ENCODE measurements around the gene SLC39A9.
"Not testable (repeated sequence)": the region's sequence is repeated elsewhere in the genome, so short reads cannot be mapped to it uniquely, and the experiment has no call there.

Gene SLC39A9

DNA sequence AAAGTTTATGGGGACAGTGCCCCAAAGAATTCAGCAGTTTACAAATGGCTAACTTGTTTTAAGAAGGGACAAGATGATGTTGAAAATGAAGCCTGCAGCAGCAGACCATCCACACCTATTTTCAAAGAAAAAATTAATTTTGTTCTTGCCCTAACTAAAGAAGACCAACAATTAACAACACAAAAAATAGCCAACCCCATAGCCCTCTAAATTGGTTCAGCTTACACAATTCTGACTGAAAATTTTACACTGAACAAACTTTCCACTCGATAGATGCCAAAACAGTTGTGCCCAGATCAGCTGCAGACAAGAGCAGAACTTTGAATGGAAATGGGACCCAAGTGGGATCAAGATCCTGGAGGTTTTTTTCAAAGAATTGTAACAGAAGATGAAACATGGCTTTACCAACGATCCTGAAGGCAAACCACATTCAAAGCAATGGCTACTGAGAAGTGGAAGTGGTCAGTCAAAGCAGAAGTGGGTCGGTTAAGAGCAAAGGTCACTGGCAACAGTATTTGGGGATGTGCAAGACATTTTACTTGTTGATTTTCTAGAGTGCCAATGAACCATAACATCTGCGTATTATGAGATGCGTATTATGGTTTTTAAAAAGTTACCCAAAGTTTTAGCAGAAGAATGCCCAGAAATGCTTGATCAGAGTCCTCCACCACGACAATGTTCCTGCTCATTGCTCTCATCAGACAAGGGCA, 30.0 kb downstream of the SLC39A9 start:
- no peak for DNase-seq

DNA sequence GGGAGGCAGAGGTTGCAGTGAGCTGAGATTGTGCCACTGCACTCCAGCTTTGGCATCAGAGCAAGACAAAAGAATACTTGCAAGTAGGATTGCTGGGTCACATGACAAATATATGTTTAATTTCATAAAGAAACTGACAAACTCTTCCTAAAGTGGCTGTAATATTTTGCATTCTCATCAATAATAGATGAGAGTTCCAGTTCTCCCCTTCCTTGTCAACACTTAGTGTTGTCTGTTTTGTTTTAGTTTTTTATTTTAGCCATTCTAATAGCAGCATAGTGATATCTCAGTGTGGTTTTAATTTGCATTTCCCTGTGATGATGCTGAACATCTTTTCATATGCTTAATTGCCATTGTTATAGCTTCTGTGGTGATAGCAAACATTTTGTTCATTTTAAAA, 31.2 kb downstream of the SLC39A9 start:
- DNase-seq = no peak

DNA sequence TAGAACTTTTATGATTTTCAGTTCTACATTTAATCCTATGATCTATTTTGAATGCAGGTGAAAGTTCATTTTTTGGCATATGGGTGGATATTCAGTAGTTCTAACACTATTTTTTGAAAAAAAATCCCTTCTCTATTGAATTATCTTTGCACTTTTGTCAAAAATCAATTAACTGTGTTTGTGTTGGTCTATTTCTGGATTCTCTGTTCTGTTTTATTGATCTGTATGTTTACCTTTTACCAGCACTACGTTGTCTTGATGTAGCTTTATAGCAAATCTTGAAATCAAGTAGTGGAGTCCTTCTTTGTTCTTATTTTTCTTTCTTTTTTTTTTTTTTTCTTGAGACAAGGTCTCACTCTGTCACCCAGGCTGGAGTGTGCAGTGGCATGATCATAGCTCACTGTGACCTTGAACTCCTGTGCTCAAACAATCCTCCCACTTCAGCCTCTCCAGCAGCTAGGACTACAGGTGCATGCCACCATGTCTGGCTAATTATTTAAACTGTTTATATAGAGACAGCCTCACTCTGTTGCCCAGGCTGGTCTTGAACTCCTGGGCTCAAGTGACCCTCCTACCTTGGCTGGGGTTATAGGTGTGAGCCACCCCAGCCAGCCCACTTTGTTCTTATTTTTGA, 31.9 kb downstream of the SLC39A9 start:
- DNase-seq = no peak

DNA sequence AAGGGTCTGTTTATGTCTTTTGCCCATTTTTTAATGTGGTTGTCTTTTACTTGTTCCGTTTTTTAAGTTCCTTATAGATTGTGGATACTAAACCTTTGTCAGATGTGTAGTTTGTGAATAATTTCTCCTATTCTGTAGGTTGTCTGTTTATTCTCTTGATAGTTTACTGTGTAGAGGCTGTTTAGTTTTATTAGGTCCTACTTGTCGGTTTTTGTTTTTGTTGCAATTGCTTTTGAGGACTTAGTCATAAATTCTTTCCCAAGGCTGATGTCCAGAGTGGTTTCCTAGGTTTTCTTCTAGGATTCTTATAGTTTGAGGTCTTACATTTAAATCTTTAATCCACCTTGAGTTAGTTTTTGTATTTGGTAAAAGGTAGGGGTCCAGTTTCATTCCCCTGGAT, 33.9 kb downstream of the SLC39A9 start:
- no peak for DNase-seq

DNA sequence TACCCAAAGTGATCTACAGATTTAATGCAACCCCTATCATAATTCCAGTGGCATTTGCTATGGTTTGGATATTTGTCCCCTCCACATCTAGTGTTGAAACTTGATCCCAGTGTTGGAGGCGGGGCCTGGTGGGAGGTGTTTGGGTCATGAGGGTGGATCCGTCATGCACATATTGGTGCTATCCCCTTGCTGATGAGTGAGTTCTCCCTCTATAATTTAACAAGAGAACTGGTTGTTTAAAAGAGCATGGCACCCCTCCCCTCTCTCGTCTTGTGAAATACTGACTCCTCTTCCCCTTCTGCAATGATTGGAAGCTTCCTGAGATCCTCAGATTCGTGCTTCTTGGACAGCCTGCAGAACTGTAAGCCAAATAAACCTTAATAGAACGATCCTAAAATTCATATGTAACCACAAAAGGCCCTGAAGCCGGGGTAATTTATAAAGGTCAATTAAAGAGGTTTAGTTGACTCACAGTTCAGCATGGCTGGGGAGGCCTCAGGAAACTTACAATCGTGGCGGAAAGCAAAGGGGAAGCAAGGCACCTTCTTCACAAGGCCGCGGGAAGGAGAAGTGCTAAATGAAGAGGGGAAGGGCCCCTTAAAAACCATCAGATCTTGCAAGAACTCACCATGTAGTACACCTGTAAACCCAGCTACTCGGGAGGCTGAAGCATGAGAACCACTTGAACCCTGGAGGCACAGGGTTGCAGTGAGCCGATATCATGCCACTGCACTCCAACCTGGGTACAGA, 41.2 kb downstream of the SLC39A9 start:
- no peak for DNase-seq

- no peak for DNase-seq
These were observed 43.5 kb downstream of the SLC39A9 start for GRCh38 chr14:69441948-69442347.

GRCh38 chr14:69443296-69443805, 44.9 kb downstream of the SLC39A9 start:
- no peak for DNase-seq

GRCh38 chr14:69449216-69449615, 50.7 kb downstream of the SLC39A9 start:
- DNase-seq = no peak

- DNase-seq = no peak
These were observed 53.4 kb downstream of the SLC39A9 start for GRCh38 chr14:69451941-69452340.

GRCh38 chr14:69458350-69458749, 59.9 kb downstream of the SLC39A9 start:
- DNase-seq = no peak

GRCh38 chr14:69459122-69459521, 60.6 kb downstream of the SLC39A9 start:
- no peak for DNase-seq

DNA sequence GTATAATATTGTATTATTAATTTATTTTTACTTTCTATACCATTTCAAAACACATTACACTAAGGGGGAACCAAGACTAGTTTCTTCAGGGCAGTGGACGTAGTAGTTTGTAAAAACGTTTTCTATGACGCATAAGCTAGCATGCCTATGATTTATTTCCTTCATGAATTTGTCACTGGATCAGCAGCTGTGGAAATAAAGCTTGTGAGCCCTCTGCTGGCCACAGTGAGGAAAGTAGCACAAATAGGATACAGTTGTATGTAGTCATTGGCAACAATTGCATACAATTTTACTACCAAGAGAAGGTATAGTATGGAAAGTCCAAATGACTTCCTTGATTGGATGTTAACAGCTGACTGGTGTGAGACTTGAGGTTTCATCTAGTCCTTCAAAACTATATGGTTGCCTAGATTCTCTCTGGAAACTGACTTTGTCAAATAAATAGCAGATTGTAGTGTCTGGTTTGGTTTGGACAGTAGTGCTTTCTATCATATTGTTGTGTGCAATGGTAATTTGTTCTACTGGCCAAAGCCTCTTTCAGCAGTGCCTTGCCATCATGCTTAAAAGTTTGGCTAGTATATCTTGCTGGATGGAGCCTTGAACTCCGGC, 61.7 kb downstream of the SLC39A9 start:
- peak; percentile 67 to 90 (median 77) for DNase-seq

DNA sequence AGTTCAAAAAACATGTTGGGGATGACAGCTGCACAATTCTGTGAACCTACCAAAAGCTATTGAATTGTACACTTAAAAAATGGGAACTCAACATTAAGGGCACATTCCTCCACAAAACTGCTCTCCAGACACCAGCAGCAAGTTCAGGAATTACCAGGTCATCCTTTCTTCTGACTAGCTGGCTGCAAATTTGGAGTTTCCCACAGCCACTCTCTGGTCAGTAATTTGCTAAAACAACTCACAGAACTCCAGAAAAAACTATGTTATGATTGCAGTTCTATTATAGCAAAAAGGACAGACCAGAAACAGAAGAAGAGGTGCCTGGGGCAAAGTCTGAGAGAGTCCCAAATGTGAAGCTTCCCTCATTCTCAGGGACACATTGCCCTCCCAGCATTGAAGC, 65.9 kb downstream of the SLC39A9 start:
- DNase-seq = no peak

GRCh38 chr14:69464829-69465228, 66.3 kb downstream of the SLC39A9 start:
- DNase-seq = no peak

DNA sequence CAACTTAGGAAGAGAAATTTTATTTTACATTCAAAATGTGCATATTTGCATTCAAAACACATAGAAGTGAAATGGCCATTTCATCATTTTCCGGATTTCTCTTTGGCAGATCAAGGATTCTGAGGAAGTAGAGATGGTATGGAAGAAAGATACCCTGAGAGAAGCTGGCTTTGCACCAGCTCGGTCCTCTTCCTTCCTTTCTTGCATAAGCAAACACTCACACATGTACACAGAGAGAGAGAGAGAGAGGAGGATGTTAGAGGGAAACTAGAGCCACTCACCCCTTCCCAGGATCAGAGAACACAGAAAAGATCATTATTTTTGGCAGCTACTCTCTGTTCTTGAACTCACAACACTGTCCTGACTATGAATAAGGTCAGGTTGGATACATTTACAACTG, 70.5 kb downstream of the SLC39A9 start:
- no peak for DNase-seq

DNA sequence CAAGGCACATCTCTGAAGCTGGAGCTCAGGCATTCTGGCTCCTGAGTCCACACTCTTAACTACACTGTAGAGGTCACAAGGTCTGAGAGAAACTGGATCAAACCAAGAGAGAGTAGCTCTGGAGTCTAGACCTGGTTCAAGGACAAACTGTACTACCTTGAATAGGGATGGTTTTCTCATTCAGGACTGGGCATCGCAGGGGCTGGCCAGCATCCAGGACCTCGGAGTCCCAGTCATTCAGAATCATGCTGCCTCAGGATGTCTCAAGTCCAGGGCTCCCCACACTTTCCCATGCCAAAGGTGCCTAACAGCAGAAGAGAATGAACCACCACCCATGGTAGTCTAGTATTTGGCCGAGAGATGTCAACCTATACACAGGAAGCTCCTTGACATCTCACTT, 72.9 kb downstream of the SLC39A9 start:
- DNase-seq = no peak

- no peak for DNase-seq
These were observed 73.4 kb downstream of the SLC39A9 start for GRCh38 chr14:69471916-69472315.

- no peak for DNase-seq
These were observed 74.8 kb downstream of the SLC39A9 start for GRCh38 chr14:69473260-69473659.

DNA sequence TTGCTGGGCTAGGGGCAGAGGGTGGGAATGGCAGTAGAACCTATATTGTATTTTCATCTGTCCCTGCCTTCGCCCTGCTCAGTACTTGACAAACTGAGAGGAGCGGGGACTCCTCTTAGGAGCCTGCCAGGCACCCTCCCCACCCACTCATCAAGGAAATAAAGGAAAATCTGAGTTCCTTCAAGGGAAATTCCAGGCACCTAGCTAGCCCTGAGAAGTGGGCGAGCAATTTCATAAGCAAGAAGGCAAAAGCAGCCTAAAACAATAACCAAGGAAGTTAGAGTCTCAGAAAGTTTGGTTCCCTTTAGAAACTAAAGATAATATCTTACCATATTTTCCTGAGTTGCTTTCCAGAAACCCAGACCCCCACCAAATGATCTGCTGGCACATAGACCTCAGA, 75.5 kb downstream of the SLC39A9 start:
- no peak for DNase-seq

- peak in 2 of 3 experiments; percentile 39 to 52 for DNase-seq
These were observed 76.8 kb downstream of the SLC39A9 start for GRCh38 chr14:69475194-69475818.

DNA sequence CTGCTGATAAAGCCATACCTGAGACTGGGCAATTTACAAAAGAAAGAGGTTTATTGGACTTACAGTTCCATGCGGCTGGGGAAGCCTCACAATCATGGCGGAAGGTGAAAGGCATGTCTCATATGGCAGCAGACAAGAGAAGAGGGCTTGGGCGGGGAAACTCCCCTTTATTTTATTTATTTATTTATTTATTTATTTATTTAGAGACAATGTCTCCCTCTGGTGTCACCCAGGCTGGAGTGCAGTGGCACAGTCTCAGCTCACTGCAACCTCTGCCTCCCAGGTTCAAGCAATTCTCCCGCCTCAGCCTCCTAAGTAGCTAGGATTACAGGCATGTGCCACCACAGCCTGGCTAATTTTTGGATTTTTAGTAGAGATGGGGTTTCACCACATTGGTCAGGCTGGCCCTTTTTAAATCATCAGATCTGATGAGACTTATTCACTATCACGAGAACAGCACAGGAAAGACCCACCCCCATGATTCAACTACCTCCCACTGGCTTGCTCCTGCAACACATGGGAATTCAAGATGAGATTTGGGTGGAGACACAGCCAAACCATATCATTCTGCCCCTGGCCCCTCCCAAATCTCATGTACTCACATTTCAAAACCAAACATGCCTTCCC, 78.4 kb downstream of the SLC39A9 start:
- DNase-seq = peak in 1 of 3 experiments; percentile 8

DNA sequence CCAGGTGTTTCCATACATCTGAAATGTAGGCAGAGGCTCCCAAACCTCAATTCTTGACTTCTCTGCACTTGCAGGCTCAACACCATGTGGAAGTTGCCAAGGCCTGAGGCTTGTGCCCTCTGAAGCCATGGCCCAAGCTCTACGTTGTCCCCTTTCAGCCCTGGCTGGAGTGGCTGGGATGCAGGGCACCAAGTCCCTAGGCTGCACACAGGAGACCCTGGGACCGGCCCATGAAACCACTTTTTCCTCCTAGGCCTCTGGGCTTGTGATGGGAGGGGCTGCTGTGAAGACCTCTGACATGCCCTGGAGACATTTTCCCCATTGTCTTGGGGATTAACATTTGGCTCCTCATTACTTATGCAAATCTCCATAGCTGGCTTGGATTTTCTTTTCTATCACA, 79.6 kb downstream of the SLC39A9 start:
- DNase-seq = not testable (repeated sequence)
